Stimulated activated CD8-positive, alpha-beta memory T cell treated with anti-CD3 and anti-CD28 coated beads, Interleukin-12 subunit alpha, Interleukin-12 subunit beta, amount 100 ng/mL, for 4 hours (primary cell): Measurements from ENCODE around the gene CBLB.
"Not testable (repeated sequence)": the region's sequence is repeated elsewhere in the genome, so short reads cannot be mapped to it uniquely, and the experiment has no call there.

Experiments used
- DNase-seq: peaks from one replicate; pipeline ENCODE4 v3.0.0-alpha.2; 2020; ENCODE audit warnings: low read depth

The CBLB gene

DNA sequence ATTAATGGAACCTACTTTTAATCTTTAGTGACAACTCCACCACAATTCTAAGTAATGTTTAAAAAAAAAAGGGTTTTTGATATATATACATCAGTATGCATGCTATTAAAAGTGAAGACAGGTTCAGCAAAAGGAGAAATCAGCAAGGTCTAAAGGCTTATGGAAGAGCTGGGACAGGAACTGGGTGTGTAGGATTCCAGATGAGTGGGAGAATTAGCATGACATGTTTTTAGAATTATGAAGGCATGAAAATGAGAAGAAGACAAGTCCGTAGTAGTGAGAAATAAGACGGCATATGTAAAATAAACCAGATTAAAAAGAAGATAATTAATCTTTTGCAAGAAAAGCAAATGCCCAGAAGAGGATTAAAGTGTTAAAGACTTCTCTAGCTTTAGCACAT lies 52.0 kb downstream of the CBLB start:
- no peak for DNase-seq

GRCh38 chr3:105815331-105815730 lies 53.5 kb downstream of the CBLB start:
- DNase-seq: not testable (repeated sequence)

DNA sequence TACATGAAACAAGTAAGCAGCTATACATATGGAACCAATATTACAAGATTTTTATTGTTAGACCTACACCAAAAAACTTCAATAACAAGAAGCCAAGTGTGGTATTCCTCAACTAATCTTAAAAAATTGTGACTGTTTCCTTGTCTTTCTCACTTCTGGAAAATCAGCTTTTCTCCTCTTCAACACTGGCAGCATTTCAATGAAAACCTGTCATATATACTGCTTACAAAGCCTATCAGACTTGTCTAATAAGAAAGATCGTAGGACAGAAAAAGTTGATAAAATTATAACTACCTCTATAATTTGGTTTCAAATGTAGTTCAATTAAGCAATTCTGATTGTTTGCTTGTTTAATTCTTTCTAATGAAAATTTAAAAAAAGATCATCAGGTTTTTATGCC lies 55.1 kb downstream of the CBLB start:
- no peak for DNase-seq

- DNase-seq: no peak
Observed at GRCh38 chr3:105812194-105812586, 56.6 kb downstream of the CBLB start.

GRCh38 chr3:105811518-105812193 lies 57.2 kb downstream of the CBLB start:
- no peak for DNase-seq

GRCh38 chr3:105809208-105809888 lies 59.5 kb downstream of the CBLB start:
- DNase-seq: no peak

- DNase-seq: no peak
Observed at GRCh38 chr3:105807701-105808100, 61.1 kb downstream of the CBLB start.

DNA sequence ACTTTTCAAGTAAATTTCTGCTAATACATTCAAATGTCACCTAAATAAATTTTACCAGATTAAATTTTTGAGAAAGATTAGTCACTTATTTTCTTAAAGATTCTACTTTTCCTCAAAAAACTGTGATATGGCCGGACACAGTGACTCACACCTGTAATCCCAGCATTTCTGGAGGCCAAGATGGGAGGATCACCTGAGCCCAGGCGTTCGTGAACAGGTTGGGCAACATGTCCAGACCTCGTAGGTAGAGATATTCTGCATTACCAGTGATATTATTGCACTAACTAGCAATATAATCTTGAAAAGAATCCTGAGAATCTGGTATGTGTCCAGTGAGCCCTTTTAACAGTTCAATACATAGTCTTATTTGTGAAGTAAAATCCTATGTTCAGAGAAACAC lies 61.7 kb downstream of the CBLB start:
- no peak for DNase-seq

DNA sequence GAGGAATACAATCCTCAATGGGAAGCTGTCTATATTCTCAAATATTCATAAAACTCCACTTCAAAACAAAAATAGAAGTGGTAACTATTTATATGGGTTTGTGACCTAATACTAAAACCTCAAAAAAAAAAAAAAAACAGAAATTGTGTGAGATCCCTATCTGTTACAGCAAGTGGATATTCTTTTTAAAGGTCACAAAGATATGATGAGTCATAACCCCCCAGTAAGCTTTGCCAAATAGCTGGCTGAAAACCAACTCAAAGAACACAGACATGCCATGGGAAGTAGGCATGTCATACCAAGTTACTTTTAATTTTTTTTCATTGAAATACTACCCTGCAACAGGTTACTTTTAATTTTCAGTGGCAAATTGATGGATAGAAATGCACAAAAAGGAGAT lies 62.5 kb downstream of the CBLB start:
- DNase-seq: no peak

- no peak for DNase-seq
Observed at GRCh38 chr3:105805404-105805803, 63.4 kb downstream of the CBLB start.

DNA sequence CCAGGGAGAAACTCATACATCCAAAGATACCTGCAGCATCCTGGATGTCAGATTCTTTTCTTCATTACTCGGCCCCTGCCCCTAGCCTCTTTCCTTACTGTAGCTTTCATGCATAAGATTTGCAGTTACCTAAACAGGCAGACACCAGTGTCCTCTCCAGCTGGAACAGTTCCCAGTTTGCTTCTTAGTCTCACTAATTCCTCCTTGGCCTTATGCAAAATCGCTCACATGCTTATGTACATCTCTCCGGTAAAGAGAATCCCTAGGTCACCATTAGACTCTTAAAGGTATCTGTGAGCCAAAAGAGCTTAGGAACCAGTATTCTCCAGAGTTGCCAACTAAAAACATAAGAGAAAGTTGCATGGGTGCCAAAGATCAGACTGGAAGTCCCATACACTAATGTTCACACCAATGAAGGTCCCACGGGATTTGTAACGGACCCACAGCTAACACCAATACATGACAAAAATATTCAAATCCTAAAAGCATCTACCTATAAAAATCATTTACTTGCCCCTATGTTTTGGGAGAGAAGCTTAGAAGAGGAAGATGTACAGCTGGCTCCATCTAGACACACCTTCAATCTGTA lies 66.6 kb downstream of the CBLB start:
- DNase-seq: no peak

DNA sequence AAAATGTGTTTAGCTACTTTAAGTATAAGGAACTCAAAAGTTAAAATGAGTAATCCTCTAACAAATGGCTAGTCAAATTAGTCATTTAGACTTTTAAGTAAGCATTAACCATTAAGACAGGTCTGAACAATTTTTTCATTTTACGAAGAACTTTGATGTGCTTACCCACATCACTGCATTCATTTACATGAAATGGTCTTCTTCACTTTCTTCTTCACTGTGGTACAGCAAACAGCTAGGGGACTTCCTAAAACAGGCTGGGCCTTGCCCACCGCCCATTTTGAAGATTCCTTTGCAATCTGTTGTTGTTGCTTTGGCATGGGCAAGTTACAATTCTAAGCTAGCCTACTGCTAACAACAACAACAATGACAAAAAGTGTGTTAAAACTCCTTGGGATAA lies 67.4 kb downstream of the CBLB start:
- DNase-seq: no peak

- DNase-seq: no peak
Observed at GRCh38 chr3:105800320-105800719, 68.5 kb downstream of the CBLB start.

- DNase-seq: no peak
Observed at GRCh38 chr3:105799286-105799685, 69.5 kb downstream of the CBLB start.

GRCh38 chr3:105798381-105798934 lies 70.4 kb downstream of the CBLB start:
- no peak for DNase-seq

GRCh38 chr3:105793040-105793439 lies 75.8 kb downstream of the CBLB start:
- DNase-seq: no peak

DNA sequence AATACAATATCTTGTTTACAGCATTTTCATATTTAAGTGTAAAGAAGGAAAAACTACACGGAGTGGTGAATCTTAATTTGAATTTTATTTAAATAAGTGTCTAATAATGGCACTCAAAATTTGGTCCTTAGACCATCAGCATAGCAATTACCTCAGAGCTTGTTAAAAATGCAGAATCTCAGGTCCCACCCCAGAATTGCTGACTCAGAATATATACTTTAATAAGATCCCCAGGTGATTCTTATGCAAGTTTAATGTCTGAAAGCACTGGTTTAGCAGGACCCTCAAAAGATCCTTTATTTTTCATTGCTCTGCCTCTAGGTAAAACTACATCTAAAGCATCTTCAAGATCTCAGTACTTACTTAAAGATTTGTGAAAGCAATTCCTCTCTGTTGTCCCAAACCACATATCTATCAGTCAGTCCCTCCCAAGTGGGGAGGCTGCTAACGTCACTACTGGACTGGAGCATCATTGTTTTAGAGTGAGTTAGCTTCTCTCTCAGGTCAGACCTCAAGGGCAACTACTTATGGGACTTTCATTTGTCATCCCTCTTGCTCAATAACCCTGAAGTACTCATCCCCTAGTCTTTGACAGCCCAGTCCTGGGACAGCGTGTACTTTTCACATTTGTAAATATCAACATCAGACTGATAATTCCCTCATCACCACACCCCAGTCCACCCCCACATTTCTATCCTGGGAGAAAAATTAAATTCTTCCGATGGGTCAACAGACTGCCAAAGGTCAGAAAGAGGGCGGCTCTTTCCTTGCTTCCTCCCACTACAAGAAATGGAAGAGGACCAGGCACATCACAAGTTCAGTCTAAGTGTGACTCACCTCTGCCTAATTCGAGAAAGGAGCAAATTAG lies 76.7 kb downstream of the CBLB start:
- no peak for DNase-seq

- no peak for DNase-seq
Observed at GRCh38 chr3:105791131-105791530, 77.7 kb downstream of the CBLB start.

DNA sequence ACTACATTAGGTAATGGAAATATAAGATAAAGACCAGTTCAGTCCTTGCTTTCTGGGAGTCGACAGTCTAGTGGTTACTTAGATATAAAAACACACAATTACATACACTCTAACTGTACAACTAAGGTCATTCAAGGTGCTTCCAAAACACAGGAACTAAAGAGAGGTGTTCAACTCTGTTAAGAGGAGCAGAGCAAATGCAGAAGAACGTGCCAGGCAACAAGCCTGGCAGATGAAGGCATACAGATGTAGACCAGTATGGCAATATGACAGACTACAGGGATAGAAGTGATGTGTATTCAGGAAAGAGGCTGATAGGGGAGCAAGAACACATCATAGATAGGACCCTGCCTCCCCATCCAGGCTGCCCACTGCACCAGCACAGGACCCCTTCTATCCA lies 78.3 kb downstream of the CBLB start:
- no peak for DNase-seq

DNA sequence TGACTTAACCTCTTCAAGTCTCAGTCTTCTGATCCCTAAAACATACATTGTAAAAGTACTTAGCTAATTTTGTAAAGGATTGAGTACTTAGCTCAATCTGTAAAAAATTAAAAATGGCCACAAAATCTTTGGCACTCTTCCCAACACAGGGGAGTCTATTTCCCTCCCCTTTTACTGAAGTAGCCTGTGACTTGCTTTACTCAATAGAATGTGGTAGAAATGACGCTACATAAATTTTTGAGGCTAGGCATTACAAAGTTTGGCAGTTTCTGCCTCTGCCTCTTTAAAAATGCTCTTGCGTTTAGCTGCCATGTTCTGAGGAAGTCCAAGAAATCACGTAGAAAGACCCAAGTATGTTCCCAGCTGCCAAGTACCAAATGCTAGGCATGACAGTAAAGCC lies 80.2 kb downstream of the CBLB start:
- no peak for DNase-seq

DNA sequence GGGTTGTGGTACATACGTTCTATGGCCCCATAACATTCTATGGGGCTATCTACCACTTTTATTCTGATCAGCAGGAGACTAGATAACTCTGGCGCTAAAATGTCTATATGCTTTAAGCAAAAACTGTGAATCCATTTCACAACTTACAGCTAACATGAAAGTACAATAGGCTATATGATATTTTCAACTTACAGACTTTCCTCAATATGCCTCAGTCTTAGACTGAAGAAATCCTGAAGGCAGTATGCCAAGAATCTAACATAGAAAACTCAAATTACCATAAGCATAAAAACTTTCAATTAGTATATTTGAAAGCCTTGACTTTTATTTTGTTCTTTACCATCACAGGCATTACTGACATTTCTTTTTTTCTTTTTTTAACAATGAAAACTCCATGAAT lies 81.4 kb downstream of the CBLB start:
- no peak for DNase-seq

- DNase-seq: no peak
Observed at GRCh38 chr3:105786990-105787389, 81.8 kb downstream of the CBLB start.
